ENCODE measurements around the gene SLC25A41.
A peak's percentile ranks its signal among the peaks of the same experiment; 100 is the strongest.
"Not testable (repeated sequence)": the region's sequence is repeated elsewhere in the genome, so short reads cannot be mapped to it uniquely, and the experiment has no call there.

The SLC25A41 gene

GRCh38 chr19:6414793-6415590, 18.6 kb downstream of the SLC25A41 start:
- no peak overlapping the region for H3K4me3 Mint-ChIP-seq
- no peak for DNase-seq (ENCODE audit: low spot score)
- peaks cover 1% of the 10 kb centered on the region for H3K4me1 Mint-ChIP-seq (ENCODE audit: low read depth)
- peaks cover 39% of the 10 kb centered on the region for H3K36me3 Mint-ChIP-seq (ENCODE audit: low read depth)
- no peak overlapping the region for H3K27ac Mint-ChIP-seq
- H3K9me3 Mint-ChIP-seq, result no peaks in the 10 kb centered on the region
- H3K27me3 Mint-ChIP-seq (ENCODE audit: low read depth), result no peaks in the 10 kb centered on the region

DNA sequence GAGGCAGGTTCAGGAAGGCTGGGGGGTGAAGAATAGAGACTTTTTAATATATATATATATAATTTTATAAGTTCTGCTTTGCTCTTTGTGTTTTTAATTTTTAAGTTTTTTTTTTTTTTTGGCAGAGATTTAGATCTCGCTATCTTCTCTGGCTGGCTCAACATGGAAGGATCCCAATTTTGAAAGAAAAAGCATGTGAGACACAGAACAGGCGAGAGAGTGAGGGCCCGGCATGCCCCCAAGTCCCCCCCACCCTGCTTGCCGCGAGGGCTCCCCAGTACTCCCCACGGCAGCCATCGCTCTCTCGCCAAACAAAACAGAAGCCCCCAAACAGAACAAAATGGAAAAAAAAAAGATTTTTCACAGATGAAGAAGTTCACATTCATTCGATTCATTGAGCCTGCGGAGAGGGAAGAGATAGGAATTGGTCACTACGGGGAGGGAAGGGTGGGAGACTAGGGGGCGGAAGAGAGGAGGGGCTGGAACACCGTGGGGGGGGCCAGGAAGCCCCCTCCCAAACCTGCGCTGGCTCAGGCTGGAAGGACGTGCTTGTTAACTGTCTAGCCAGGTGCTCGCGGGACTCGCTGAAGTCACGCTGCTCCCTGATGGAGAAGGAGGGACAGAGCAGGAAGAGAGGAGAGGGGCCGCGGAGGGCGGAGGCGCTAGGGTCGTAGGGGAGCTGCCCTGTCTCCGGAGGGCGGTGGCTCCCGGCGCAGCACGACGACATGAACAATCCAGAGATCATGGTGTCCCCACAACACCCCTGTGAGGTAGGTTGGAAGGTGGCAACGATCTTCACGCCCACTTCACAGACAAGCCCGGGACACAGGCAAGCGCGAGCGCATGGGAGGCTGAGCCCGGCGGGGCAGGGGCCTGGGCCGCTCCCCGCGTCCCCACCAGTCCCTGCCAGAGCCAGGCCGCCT, 19.6 kb downstream of the SLC25A41 start:
- no peaks in the 10 kb centered on the region for H3K4me1 Mint-ChIP-seq (ENCODE audit: low read depth)
- H3K27ac Mint-ChIP-seq, result no peak overlapping the region
- DNase-seq (ENCODE audit: low spot score), result no peak
- no peaks in the 10 kb centered on the region for H3K9me3 Mint-ChIP-seq
- H3K4me3 Mint-ChIP-seq, result no peak overlapping the region
- peaks cover 33% of the 10 kb centered on the region for H3K36me3 Mint-ChIP-seq (ENCODE audit: low read depth)
- no peaks in the 10 kb centered on the region for H3K27me3 Mint-ChIP-seq (ENCODE audit: low read depth)

- no peaks in the 10 kb centered on the region for H3K4me1 Mint-ChIP-seq (ENCODE audit: low read depth)
- H3K36me3 Mint-ChIP-seq (ENCODE audit: low read depth), result peaks cover 26% of the 10 kb centered on the region
- no peaks in the 10 kb centered on the region for H3K9me3 Mint-ChIP-seq
- no peak overlapping the region for H3K4me3 Mint-ChIP-seq
- H3K27me3 Mint-ChIP-seq (ENCODE audit: low read depth), result no peaks in the 10 kb centered on the region
- no peak overlapping the region for H3K27ac Mint-ChIP-seq
- no peak for DNase-seq (ENCODE audit: low spot score)
Observed at GRCh38 chr19:6413291-6413690, 20.3 kb downstream of the SLC25A41 start.

DNA sequence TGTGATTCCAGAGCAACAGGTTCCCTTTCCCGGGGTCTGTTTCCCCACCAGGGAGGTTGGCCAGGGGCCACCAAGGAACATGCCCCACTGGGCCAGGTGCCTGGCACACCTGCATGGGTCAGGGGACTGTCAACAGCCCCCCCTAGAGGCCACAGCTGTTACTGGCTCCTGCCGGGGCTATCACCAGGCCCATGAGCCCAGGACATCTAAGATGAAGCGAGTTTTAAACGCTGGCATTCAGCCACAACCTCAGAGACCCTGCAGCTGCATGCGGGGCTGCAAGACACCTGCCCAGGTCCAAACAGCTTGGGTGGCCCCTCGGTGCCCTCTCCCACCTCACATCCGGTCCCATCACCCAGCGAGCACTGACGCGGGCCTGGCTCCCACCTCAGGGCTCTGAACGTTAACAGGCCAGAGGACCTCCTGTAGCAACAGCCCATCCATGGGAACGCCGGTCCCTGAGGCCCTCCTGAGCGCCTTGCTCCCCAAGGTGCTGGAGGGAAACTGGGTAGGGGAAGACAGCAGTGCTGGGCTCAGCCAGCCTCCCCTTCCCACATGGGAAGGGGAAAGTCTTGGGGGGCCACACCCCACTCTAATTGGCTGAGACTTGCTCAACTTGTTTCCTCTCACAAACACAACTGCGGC, 21.0 kb downstream of the SLC25A41 start:
- no peak for DNase-seq (ENCODE audit: low spot score)
- Mint-ChIP-seq H3K36me3 (ENCODE audit: low read depth) (peaks cover 22% of the 10 kb centered on the region), H3K27ac (no peak overlapping the region), H3K27me3 (ENCODE audit: low read depth) (no peaks in the 10 kb centered on the region), H3K4me1 (ENCODE audit: low read depth) (no peaks in the 10 kb centered on the region), H3K4me3 (no peak overlapping the region), H3K9me3 (no peaks in the 10 kb centered on the region)

- H3K4me3 Mint-ChIP-seq, result no peak overlapping the region
- no peak for DNase-seq (ENCODE audit: low spot score)
- no peak overlapping the region for H3K27ac Mint-ChIP-seq
- peaks cover 20% of the 10 kb centered on the region for H3K36me3 Mint-ChIP-seq (ENCODE audit: low read depth)
- no peaks in the 10 kb centered on the region for H3K4me1 Mint-ChIP-seq (ENCODE audit: low read depth)
- no peaks in the 10 kb centered on the region for H3K9me3 Mint-ChIP-seq
- no peaks in the 10 kb centered on the region for H3K27me3 Mint-ChIP-seq (ENCODE audit: low read depth)
Observed at GRCh38 chr19:6412061-6412446, 21.5 kb downstream of the SLC25A41 start.

- Mint-ChIP-seq H3K4me1 (ENCODE audit: low read depth) (no peaks in the 10 kb centered on the region), H3K4me3 (no peak overlapping the region), H3K27ac (no peak overlapping the region), H3K9me3 (no peaks in the 10 kb centered on the region), H3K36me3 (ENCODE audit: low read depth) (peaks cover 10% of the 10 kb centered on the region), H3K27me3 (ENCODE audit: low read depth) (no peaks in the 10 kb centered on the region)
- DNase-seq (ENCODE audit: low spot score), result no peak
Observed at GRCh38 chr19:6409346-6409745, 24.2 kb downstream of the SLC25A41 start.

DNA sequence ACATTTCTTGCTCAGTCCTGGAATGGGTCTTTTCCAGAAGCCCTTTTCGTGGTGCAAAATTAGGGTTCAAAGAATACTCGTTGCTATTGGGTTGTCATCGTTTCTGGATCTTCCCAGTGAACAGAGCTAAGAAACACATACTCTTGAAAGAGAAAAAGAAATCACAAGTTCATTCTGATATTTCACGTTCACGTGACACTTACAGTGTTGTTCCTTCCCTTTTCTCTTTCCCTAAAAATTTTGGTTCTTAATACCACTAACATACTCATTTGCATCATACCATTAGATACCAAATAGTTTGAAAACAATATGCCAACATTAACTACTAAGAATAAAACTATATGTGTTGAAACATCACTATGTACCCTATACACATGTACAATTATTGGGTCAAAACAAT, 27.2 kb downstream of the SLC25A41 start:
- no peak overlapping the region for H3K4me3 Mint-ChIP-seq
- no peaks in the 10 kb centered on the region for H3K4me1 Mint-ChIP-seq (ENCODE audit: low read depth)
- H3K27me3 Mint-ChIP-seq (ENCODE audit: low read depth), result no peaks in the 10 kb centered on the region
- no peaks in the 10 kb centered on the region for H3K36me3 Mint-ChIP-seq (ENCODE audit: low read depth)
- no peak for DNase-seq (ENCODE audit: low spot score)
- no peak overlapping the region for H3K27ac Mint-ChIP-seq
- H3K9me3 Mint-ChIP-seq, result no peaks in the 10 kb centered on the region

GRCh38 chr19:6402837-6403608, 30.5 kb downstream of the SLC25A41 start:
- Mint-ChIP-seq H3K4me1 (ENCODE audit: low read depth) (no peaks in the 10 kb centered on the region), H3K4me3 (no peak overlapping the region), H3K36me3 (ENCODE audit: low read depth) (no peaks in the 10 kb centered on the region), H3K27ac (no peak overlapping the region), H3K27me3 (ENCODE audit: low read depth) (no peaks in the 10 kb centered on the region), H3K9me3 (no peaks in the 10 kb centered on the region)
- DNase-seq (ENCODE audit: low spot score), result no peak

GRCh38 chr19:6402058-6402457, 31.5 kb downstream of the SLC25A41 start:
- Mint-ChIP-seq H3K27ac (no peak overlapping the region), H3K4me3 (no peak overlapping the region), H3K9me3 (no peaks in the 10 kb centered on the region), H3K4me1 (ENCODE audit: low read depth) (no peaks in the 10 kb centered on the region), H3K27me3 (ENCODE audit: low read depth) (no peaks in the 10 kb centered on the region), H3K36me3 (ENCODE audit: low read depth) (no peaks in the 10 kb centered on the region)
- DNase-seq (ENCODE audit: low spot score), result no peak

- not testable (repeated sequence) for H3K36me3 Mint-ChIP-seq (ENCODE audit: low read depth); H3K9me3 Mint-ChIP-seq; H3K4me3 Mint-ChIP-seq; H3K27ac Mint-ChIP-seq; H3K27me3 Mint-ChIP-seq (ENCODE audit: low read depth); H3K4me1 Mint-ChIP-seq (ENCODE audit: low read depth); DNase-seq (ENCODE audit: low spot score)
Observed at GRCh38 chr19:6400062-6400944, 33.3 kb downstream of the SLC25A41 start.

- no peak for DNase-seq (ENCODE audit: low spot score)
- no peak overlapping the region for H3K27ac Mint-ChIP-seq
- no peaks in the 10 kb centered on the region for H3K9me3 Mint-ChIP-seq
- peaks cover 12% of the 10 kb centered on the region for H3K36me3 Mint-ChIP-seq (ENCODE audit: low read depth)
- peaks cover 23% of the 10 kb centered on the region for H3K4me1 Mint-ChIP-seq (ENCODE audit: low read depth)
- no peak overlapping the region for H3K4me3 Mint-ChIP-seq
- H3K27me3 Mint-ChIP-seq (ENCODE audit: low read depth), result no peaks in the 10 kb centered on the region
Observed at GRCh38 chr19:6396305-6396704, 37.3 kb downstream of the SLC25A41 start.

DNA sequence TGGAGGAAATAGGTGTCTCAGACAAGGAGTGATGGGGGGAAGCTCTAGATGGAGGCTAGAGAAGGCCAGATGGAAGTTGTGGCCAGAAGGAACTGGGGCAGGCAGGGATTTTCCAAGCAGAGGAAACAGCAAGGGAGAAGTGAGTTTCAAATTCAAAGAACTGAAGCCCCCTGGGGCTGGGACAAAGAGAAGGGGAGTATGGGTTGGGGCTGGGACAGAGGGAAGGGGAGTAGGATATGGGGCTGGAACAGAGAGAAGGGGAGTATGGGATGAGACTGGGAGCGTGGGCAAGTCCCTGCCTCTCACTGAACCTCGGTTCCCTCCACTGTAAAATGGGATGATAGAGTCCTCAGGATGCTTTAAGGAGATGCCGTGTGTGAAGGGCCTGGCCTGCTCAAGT, 38.7 kb downstream of the SLC25A41 start:
- DNase-seq (ENCODE audit: low spot score), result no peak
- H3K27ac Mint-ChIP-seq, result peak overlapping the region; percentile 36

GRCh38 chr19:6393983-6394412, 39.6 kb downstream of the SLC25A41 start:
- Mint-ChIP-seq H3K4me1 (ENCODE audit: low read depth) (peaks cover 27% of the 10 kb centered on the region), H3K36me3 (ENCODE audit: low read depth) (peaks cover 19% of the 10 kb centered on the region), H3K4me3 (peak overlapping the region; percentile 98), H3K27me3 (ENCODE audit: low read depth) (no peaks in the 10 kb centered on the region), H3K27ac (peak overlapping the region; percentile 97), H3K9me3 (no peaks in the 10 kb centered on the region)
- DNase-seq (ENCODE audit: low spot score), result no peak

More for the DNA sequence above, 38.7 kb downstream of the SLC25A41 start:
- H3K36me3 Mint-ChIP-seq (ENCODE audit: low read depth), result peaks cover 17% of the 10 kb centered on the region
- H3K9me3 Mint-ChIP-seq, result no peaks in the 10 kb centered on the region
- peaks cover 27% of the 10 kb centered on the region for H3K4me1 Mint-ChIP-seq (ENCODE audit: low read depth)
- peak overlapping the region; percentile 98 for H3K4me3 Mint-ChIP-seq
- H3K27me3 Mint-ChIP-seq (ENCODE audit: low read depth), result no peaks in the 10 kb centered on the region
